Activated CD4-positive, alpha-beta T cell treated with anti-CD3 and anti-CD28 coated beads, Interleukin-2, Interleukin-6, amounts not matched to agents 100 ng/mL and 50 ng/mL, durations not matched to agents 16 hours and 8 hours (primary cell): ENCODE results near the gene TCF15.
"Not testable (repeated sequence)": the region's sequence is repeated elsewhere in the genome, so short reads cannot be mapped to it uniquely, and the experiment has no call there.

Source experiments
- DNase-seq: peaks from one replicate; pipeline ENCODE4 v3.0.0-alpha.2; 2020

The TCF15 gene

GRCh38 chr20:608970-609369 lies 1.1 kb downstream of the TCF15 start:
- DNase-seq: no peak

- DNase-seq: no peak
These were observed 2.6 kb downstream of the TCF15 start for GRCh38 chr20:607476-607875.

- DNase-seq: no peak
These were observed 4.9 kb downstream of the TCF15 start for GRCh38 chr20:605237-605636.

GRCh38 chr20:603116-603640 lies 6.9 kb downstream of the TCF15 start:
- DNase-seq: no peak

- no peak for DNase-seq
These were observed 7.8 kb downstream of the TCF15 start for GRCh38 chr20:602111-602970.

GRCh38 chr20:600736-601135 lies 9.4 kb downstream of the TCF15 start:
- no peak for DNase-seq

GRCh38 chr20:600141-600540 lies 10.0 kb downstream of the TCF15 start:
- no peak for DNase-seq

GRCh38 chr20:598133-598850 lies 11.8 kb downstream of the TCF15 start:
- no peak for DNase-seq

- DNase-seq: no peak
These were observed 12.5 kb downstream of the TCF15 start for GRCh38 chr20:597560-597959.

GRCh38 chr20:595330-596308 lies 14.5 kb downstream of the TCF15 start:
- no peak for DNase-seq

GRCh38 chr20:592506-592905 lies 17.6 kb downstream of the TCF15 start:
- DNase-seq: no peak

- no peak for DNase-seq
These were observed 18.2 kb downstream of the TCF15 start for GRCh38 chr20:591941-592340.

GRCh38 chr20:588932-589672 lies 21.0 kb downstream of the TCF15 start:
- no peak for DNase-seq

- no peak for DNase-seq
These were observed 21.6 kb downstream of the TCF15 start for GRCh38 chr20:588476-588875.

GRCh38 chr20:584971-585301 lies 25.2 kb downstream of the TCF15 start:
- no peak for DNase-seq

GRCh38 chr20:584161-584970 lies 25.7 kb downstream of the TCF15 start:
- peak; percentile 34 for DNase-seq

GRCh38 chr20:582204-582603 lies 27.9 kb downstream of the TCF15 start:
- DNase-seq: no peak

GRCh38 chr20:578940-579690 lies 31.0 kb downstream of the TCF15 start:
- not testable (repeated sequence) for DNase-seq

GRCh38 chr20:577167-577791 lies 32.8 kb downstream of the TCF15 start:
- DNase-seq: peak; percentile 8

- no peak for DNase-seq
These were observed 34.0 kb downstream of the TCF15 start for GRCh38 chr20:576156-576555.
